DND-41 (cell line): ENCODE results near the gene GRB2.

Experiments
- ATAC-seq: fragments of 200-7000 bp; cut with Tn5 transposase; 3 replicates; pipeline ENCODE4 v1.9.1; 2021; ENCODE audit warnings: low read depth; ENCODE audit not compliant: insufficient read depth
- DNase-seq: peaks from one replicate; pipeline ENCODE4 v3.0.0-alpha.2; 2020
- H2AFZ ChIP-seq: 2 replicates; pipeline ENCODE4 v1.6.0; 2012; ENCODE audit warnings: low read depth, low read length
- H3K27ac ChIP-seq: 2 replicates; pipeline ENCODE4 v1.5.1; 2012; ENCODE audit warnings: low read length, inconsistent platforms
- H3K27me3 ChIP-seq: fragments of 200-600 bp; sonication (generic); 2 replicates; pipeline ENCODE4 v1.6.0; 2012; ENCODE audit warnings: low read length, mild to moderate bottlenecking, inconsistent platforms; ENCODE audit not compliant: insufficient read depth, poor library complexity
- H3K36me3 ChIP-seq: 2 replicates; pipeline ENCODE4 v1.5.1; 2012; ENCODE audit warnings: low read length, inconsistent platforms; ENCODE audit not compliant: insufficient read depth
- H3K4me1 ChIP-seq: 2 replicates; pipeline ENCODE4 v1.5.1; 2012; ENCODE audit warnings: mild to moderate bottlenecking, low read length; ENCODE audit not compliant: insufficient read depth
- H3K4me2 ChIP-seq: 2 replicates; pipeline ENCODE4 v1.6.0; 2012; ENCODE audit warnings: mild to moderate bottlenecking, moderate library complexity, low read length, inconsistent platforms; ENCODE audit not compliant: insufficient read depth
- H3K4me3 ChIP-seq, 2 experiments: fragments of 200-600 bp in 1 of 2; shearing (Covaris generic) in 1 of 2; 2 replicates each; pipeline ENCODE4 v1.5.1; 2012 to 2016; ENCODE audit warnings: inconsistent platforms in 2 of 2, low read length in 2 of 2, mild to moderate bottlenecking in 2 of 2, low read depth in 1 of 2, moderate library complexity in 1 of 2
- H3K79me2 ChIP-seq: 2 replicates; pipeline ENCODE4 v1.6.0; 2012; ENCODE audit warnings: low read length, inconsistent platforms; ENCODE audit not compliant: insufficient read depth
- H3K9ac ChIP-seq: 2 replicates; pipeline ENCODE4 v1.6.0; 2012; ENCODE audit warnings: low read depth, mild to moderate bottlenecking, inconsistent platforms, low read length, moderate library complexity
- H3K9me3 ChIP-seq: 2 replicates; pipeline ENCODE4 v1.5.1; 2012; ENCODE audit warnings: low read length, moderate library complexity, mild to moderate bottlenecking, inconsistent platforms; ENCODE audit not compliant: insufficient read depth, severe bottlenecking
- H4K20me1 ChIP-seq: 2 replicates; pipeline ENCODE4 v1.6.0; 2012; ENCODE audit warnings: low read length; ENCODE audit not compliant: insufficient read depth
- EZH2 ChIP-seq: IDR thresholded peaks from 3 replicates; pipeline ENCODE4 v1.6.1; 2012; ENCODE audit warnings: borderline replicate concordance, low read depth, mild to moderate bottlenecking, moderate library complexity, low read length, inconsistent platforms; ENCODE audit not compliant: severe bottlenecking
- TF ChIP-seq, protein P1 (sequence below): IDR thresholded peaks from 2 replicates; pipeline ENCODE4 v1.5.1; 2012; ENCODE audit warnings: borderline replicate concordance, low read length, moderate library complexity, mild to moderate bottlenecking; ENCODE audit not compliant: poor library complexity, severe bottlenecking; ENCODE audit errors: extremely low read depth

The GRB2 gene

GRCh38 chr17:75339971-75340370, 65.5 kb downstream of the GRB2 start:
- Histone ChIP-seq H3K9me3 (no peaks in the 10 kb centered on the region), H4K20me1 (no peaks in the 10 kb centered on the region), H3K79me2 (peaks cover 74% of the 10 kb centered on the region), H3K9ac (peak overlapping the region; percentile 57), H3K4me3 (peak overlapping the region in 1 of 2 experiments; percentile 39; a peak in 2 of 4 replicates), H3K36me3 (peaks cover 11% of the 10 kb centered on the region), H3K27ac (peak overlapping the region; percentile 95), H3K27me3 (no peaks in the 10 kb centered on the region), H3K4me2 (peak overlapping the region; percentile 59), H3K4me1 (peaks cover 99% of the 10 kb centered on the region), H2AFZ (no peak overlapping the region)
- no peak for TF ChIP-seq EZH2
- TF ChIP-seq, protein P1, sequence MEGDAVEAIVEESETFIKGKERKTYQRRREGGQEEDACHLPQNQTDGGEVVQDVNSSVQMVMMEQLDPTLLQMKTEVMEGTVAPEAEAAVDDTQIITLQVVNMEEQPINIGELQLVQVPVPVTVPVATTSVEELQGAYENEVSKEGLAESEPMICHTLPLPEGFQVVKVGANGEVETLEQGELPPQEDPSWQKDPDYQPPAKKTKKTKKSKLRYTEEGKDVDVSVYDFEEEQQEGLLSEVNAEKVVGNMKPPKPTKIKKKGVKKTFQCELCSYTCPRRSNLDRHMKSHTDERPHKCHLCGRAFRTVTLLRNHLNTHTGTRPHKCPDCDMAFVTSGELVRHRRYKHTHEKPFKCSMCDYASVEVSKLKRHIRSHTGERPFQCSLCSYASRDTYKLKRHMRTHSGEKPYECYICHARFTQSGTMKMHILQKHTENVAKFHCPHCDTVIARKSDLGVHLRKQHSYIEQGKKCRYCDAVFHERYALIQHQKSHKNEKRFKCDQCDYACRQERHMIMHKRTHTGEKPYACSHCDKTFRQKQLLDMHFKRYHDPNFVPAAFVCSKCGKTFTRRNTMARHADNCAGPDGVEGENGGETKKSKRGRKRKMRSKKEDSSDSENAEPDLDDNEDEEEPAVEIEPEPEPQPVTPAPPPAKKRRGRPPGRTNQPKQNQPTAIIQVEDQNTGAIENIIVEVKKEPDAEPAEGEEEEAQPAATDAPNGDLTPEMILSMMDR: no peak
- ATAC-seq (no peak), DNase-seq (no peak)

- Histone ChIP-seq H3K9me3 (no peaks in the 10 kb centered on the region), H3K27ac (peak overlapping the region; percentile 95), H3K4me1 (peaks cover 91% of the 10 kb centered on the region), H3K4me2 (peak overlapping the region; percentile 58), H4K20me1 (no peaks in the 10 kb centered on the region), H3K79me2 (peaks cover 73% of the 10 kb centered on the region), H3K4me3 (peak overlapping the region in 1 of 2 experiments; percentile 37; a peak in 2 of 4 replicates), H2AFZ (no peak overlapping the region), H3K9ac (peak overlapping the region; percentile 57), H3K36me3 (peaks cover 18% of the 10 kb centered on the region), H3K27me3 (no peaks in the 10 kb centered on the region)
- DNase-seq (peak; percentile 59), ATAC-seq (peak; percentile 78)
- no peak for TF ChIP-seq EZH2
- TF ChIP-seq, protein P1: no peak
Measured at GRCh38 chr17:75338335-75338734, 67.1 kb downstream of the GRB2 start.

GRCh38 chr17:75335315-75335714, 70.2 kb downstream of the GRB2 start:
- Histone ChIP-seq H3K36me3 (peaks cover 36% of the 10 kb centered on the region), H2AFZ (no peak overlapping the region), H3K4me2 (no peak overlapping the region), H3K27me3 (no peaks in the 10 kb centered on the region), H3K27ac (peak overlapping the region; percentile 88), H3K9ac (no peak overlapping the region), H3K79me2 (peaks cover 73% of the 10 kb centered on the region), H3K4me1 (peaks cover 85% of the 10 kb centered on the region), H4K20me1 (no peaks in the 10 kb centered on the region), H3K4me3 (no peak overlapping the region), H3K9me3 (no peaks in the 10 kb centered on the region)
- DNase-seq (no peak), ATAC-seq (no peak)
- TF ChIP-seq, protein P1: no peak
- no peak for TF ChIP-seq EZH2
